ENCODE measurements around the gene B3GNT7. TPM values are rescaled to one million over a fixed set of nuclear protein-coding genes. Genes with fewer than 3 reads are reported as not detected.
"Not testable (repeated sequence)": the region's sequence is repeated elsewhere in the genome, so short reads cannot be mapped to it uniquely, and the experiment has no call there.

Gene B3GNT7
- total RNA-seq, 1 donor from 2014 or later = 0.26 TPM

DNA sequence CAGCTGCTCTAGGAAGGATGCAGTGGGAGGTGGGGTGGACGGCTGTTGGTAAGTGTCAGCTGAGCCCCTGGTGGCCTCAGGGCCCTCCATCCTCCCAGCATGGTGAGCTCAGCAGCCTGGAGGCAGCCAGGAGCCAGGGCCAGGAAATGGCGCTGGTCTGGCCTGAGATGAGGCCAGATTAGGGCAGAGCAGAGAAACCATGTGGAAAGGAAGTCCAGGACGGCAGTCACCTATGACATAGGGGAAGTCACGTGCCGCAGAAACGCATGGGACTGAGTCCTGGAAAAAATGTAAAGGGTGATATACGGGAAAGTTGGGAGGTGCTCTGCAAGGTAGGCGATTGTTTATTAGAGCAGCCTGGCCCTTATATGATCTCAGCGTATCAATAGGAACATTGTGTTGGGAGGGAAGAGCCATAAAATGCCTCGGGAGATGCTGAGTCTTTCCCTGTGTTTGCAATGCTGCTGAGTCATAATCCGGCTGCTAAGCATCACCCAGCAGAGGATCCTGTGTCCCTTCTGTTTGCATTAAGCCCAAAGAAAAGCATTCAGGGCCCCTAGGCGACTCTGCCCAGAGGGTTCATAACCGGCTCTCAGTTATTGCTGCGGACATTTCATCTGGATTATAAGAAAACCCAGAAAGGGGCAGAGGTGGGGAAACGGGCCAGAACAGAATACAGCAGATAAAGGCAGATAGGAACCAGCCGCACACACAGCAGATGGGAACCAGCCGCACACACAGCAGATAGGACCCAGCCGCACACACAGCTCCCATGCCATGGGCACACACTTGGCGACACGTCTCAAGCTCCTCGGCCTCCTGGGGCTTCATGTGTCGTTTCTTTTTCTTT, 30.3 kb upstream of the B3GNT7 start:
- peak; percentile 56 for DNase-seq (ENCODE audit: low read depth, low spot score)

DNA sequence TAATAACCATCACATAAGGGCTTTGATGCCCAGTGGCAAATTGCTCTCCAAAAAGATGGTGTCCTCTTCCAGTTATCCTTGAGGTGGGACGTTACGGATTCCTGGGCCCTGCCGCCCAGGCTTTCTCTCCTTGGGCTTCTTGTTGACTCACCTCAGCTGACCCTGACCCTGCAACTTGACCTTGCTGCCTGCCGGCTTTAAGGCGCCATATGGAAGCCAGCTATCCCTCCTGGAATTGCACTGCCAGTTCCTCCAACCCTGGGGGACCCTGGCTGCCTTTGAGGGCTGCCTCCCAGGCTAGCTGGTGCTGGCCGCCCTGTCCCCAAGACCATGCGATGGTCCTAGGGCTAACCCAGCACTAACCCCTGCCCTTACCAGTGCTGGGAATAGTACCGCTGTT, 28.3 kb upstream of the B3GNT7 start:
- DNase-seq (ENCODE audit: low read depth, low spot score) = no peak

DNA sequence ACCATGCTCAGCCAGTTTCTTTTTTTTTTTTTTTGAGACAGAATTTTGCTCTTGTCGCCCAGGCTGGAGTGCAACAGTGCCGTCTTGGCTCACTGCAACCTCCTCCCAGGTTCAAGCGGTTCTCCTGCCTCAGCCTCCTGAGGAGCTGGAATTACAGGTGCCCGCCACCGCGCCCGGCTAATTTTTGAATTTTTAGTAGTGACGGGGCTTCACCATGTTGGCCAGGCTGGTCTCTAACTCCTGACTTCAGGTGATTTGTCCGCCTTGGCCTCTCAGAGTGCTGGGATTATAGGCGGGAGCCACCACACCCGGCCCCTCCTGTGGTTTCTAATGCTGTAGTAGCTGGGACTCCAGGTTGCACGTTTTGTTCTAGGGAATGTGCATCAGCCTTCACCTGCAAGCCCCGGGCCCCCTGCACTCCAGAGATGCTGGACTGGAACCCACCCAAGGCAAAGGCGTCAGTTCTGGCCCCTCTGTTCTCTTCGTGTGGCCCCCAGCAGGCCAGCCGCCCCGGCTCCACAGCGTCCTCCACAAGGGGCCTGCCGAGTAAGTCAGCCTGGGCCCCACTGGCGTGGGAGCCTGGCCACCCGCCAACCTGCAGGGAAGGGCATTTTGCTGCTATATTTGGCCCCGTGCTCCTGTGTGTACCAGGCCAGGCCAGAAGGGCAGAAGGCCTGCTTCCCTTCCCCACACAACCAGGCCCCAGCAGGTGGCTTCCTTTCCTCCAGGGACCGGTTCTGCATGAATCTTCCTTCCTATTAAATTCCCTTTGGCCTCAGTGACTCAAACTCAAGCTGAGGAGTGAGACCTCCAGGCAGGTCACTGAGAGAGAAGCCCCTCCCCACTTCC, 25.7 kb upstream of the B3GNT7 start:
- no peak for DNase-seq (ENCODE audit: low read depth, low spot score)

DNA sequence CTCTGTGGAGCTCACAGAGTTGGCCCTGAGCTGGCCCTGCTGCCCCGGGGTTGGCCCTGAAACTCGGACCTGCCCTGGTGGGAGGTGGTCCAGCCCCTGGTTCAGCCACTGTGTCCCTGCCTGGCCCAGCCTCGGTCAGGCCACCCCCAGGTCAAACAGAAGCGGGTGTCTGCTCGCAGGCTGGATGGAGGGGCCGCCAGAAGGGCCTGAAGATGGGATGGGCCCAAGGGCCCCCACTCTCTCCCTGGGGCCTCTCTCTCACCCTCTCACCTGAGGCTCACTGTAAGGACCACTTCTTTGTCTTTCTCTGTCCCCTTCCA, 25.1 kb upstream of the B3GNT7 start:
- no peak for DNase-seq (ENCODE audit: low read depth, low spot score)

DNA sequence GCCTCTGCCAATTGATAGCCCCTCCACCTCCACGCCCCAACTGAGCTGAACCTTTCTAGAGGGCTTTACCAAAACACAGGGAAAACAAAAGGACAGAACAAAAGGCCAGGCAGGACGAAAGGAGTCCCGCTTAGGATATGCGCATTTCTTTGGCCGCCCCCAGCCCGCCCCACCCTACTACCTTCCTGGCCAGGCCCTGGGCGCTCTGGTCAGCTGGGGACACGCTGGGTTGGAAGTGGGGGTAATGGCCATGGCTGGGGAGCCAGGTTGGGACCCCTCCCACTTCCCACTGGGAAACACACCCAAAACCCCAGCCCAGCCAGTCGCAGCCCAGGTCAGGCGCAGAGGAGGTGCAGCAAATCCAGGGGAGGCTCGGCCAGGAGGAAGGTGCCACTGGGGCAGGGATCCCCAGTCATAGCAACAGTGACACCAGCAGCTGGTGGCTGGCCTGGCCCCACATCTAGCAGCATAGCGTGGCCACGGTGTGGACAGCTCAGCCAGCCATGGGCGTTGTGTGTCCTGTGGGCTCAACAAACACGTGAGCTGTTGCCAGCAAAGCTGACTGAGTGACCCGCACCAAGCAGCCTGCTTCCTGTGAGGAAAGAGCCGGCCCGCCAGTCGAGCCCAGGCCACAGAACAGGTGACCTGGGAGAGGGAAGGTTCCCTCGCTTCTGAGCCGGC, 24.6 kb upstream of the B3GNT7 start:
- DNase-seq (ENCODE audit: low read depth, low spot score) = no peak

DNA sequence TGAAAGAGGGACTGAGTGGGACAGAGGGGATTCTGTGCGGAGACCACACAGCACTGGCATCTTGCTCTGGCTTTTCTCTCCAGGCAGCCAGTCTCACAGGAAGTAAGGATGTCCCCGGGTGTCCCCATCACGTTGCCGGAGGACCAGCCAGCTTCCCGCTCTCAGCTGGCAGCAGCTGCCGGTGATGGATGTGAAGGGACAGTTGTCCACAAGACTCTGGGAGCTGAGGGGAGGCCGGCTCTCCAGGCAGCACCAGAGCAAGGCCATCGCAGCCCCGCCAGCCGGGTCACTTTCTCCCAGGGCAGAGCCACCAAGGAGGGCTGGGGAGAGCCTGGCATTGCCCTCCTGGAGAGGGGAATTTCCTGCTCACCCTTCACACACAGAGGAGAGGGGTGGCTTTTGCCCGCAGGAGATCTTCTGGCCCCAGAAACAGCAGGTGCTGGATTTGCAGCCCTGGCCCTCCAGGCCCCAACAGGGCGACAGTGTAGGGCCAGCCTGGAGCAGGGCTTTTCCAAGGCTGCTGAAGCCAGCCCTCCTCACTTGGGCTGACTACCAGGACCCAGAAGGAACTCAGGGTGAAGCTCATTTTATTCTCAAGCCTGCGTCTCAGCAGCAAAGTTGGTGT, 24.0 kb upstream of the B3GNT7 start:
- DNase-seq (ENCODE audit: low read depth, low spot score) = no peak

DNA sequence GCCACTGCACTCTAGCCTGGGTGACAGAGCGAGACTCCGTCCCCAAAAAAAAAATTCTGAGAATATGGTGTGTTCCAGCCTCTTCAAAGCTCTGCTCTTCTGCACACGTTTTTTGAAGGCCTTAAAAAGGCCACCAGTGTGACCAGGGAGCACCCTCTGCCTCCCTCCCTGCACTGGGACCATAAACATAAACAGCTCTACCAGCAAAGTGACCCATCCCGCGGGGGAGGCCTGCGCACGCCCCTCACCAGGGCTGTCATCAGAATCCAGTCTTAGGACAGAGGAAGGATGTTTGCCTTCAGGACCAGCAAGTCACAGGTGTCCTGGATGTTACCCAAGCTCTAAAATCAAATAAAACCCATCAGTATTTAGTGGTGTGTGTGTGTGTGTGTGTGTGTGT, 23.2 kb upstream of the B3GNT7 start:
- no peak for DNase-seq (ENCODE audit: low read depth, low spot score)

DNA sequence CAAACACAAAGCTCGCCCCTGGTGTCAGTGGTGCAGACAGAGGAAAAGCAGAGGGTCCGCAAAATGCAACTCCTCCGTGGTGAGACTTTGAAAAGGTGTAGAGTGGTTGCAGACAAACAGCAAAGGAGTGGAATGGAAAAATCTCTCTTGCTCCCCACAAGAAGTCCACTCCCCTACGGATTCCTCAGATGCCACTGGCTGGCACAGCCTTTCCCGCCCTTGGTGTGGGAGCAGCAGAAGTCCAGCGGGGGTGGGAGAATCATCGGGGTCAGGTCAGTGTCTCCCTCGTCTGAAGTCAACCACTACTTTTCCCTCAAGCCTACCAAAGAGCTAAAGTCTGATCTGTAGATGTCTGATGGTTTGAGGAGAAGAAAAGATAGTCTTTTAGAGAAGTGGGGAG, 22.3 kb upstream of the B3GNT7 start:
- no peak for DNase-seq (ENCODE audit: low read depth, low spot score)

DNA sequence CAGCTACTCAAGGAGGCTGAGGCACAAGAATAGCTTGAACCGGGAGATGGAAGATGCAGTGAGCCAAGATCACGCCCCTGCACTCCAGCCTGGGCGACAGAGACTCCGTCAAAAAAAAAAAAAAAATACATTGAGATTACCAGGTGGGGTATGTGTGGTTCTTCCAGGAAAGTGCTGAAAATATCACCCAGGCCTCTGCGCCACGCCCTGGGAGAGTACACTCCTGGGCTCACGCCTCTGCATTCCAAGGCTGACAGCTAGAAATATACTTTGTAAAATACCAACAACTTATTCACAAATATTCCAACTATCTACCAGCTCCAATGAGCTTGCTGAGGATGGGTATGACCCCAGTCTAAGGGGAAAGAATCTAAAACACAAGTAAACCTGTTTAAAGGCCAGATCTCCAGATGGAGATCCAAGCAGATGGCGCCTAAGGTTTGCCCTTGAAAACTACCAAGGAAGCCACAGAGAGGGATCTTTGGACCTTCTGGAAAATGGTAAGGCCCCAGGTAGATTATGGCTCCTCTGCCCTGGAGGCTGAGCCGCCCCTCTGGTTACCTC, 21.6 kb upstream of the B3GNT7 start:
- no peak for DNase-seq (ENCODE audit: low read depth, low spot score)

DNA sequence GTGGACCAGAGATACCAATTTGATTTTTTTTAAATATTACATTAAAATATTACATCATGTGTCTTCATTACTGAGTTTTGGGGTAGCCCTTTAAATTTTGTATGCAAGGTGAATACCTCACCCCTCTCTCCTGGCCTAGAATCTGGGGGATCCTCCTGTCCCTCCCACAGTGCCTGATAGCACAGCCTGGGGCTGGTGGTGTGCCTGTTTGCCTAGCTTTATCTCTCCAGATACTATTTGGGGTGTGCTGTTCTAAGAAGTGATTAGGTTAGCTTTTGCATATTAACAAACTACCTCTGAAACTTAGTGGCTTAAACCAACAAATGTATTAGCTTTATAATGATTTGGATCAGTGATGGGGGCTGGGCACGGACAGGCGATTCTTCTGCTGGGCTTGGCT, 20.7 kb upstream of the B3GNT7 start:
- no peak for DNase-seq (ENCODE audit: low read depth, low spot score)

DNA sequence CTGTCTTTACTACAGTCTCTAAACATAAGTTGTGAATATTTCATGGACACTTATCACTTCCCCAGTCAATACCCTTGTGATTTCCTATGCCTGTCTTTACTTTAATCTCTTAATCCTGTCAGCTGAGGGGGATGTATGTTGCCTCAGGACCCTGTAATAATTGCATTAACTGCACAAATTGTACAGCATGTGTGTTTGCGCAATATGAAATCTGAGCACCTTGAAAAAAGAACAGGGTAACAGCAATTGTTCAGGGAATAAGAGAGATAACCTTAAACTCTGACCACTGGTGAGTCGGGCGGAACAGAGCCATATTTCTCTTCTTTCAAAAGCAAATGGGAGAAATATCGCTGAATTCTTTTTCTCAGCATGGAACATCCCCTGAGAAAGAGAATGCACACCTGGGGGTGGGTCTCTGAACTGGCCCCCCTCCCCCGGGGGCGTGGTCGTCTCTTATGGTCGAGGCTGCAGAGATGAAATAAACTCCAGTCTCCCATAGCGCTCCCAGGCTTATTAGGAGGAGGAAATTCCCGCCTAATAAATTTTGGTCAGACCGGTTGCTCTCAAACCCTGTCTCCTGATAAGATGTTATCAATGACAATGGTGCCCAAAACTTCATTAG, 19.4 kb upstream of the B3GNT7 start:
- not testable (repeated sequence) for DNase-seq (ENCODE audit: low read depth, low spot score)

DNA sequence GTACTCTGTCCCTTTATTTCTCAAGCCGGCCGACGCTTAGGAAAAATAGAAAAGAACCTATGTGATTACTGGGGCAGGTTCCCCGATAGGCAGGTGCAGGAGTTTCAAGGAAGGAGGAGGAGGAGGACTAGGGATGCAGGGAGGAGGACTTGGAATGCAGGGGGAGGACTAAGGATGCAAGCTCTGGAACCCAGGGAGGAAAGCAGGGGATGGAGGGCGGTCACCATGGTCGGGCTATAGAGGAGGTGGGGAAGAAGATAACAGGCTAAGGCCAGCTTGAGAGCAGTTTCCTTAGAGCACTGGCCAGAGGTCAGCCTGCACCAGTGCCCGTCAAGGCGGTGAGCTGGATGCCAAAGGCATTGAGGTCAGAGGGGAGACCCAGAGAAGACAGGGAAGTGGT, 18.7 kb upstream of the B3GNT7 start:
- no peak for DNase-seq (ENCODE audit: low read depth, low spot score)

DNA sequence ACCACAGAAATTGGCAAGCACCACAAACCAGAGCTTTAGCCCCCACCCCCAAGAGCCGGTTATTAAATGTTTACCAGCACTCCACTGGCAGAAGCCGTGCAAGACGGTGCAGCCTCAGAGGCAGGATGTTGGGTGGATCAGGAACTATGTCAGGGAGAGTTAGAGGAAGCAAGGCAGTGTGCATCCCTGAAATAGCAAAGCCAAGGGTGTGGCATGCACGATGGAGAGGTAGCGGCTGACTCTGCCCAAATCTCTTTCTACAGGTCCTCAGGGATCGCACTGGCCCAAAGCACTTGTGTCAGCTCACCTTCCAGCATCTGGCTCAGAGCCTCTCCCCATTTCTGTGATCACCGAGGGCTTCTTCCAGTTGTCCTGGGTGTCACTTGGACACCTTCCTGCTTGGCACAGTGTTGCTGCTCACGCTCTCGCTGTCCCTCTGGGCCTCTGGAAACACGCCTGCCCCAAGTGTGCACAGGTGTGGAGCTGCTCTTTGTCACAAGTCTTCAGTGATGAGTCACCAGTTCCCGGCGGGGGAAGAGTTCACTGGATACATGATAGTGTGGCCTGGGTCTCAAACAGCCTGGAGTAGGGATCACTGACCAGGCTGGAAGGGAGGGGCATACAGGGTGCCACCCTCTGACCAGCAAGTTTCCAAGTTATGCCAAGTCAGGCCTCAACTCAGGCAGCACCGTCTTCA, 17.3 kb upstream of the B3GNT7 start:
- no peak for DNase-seq (ENCODE audit: low read depth, low spot score)

DNA sequence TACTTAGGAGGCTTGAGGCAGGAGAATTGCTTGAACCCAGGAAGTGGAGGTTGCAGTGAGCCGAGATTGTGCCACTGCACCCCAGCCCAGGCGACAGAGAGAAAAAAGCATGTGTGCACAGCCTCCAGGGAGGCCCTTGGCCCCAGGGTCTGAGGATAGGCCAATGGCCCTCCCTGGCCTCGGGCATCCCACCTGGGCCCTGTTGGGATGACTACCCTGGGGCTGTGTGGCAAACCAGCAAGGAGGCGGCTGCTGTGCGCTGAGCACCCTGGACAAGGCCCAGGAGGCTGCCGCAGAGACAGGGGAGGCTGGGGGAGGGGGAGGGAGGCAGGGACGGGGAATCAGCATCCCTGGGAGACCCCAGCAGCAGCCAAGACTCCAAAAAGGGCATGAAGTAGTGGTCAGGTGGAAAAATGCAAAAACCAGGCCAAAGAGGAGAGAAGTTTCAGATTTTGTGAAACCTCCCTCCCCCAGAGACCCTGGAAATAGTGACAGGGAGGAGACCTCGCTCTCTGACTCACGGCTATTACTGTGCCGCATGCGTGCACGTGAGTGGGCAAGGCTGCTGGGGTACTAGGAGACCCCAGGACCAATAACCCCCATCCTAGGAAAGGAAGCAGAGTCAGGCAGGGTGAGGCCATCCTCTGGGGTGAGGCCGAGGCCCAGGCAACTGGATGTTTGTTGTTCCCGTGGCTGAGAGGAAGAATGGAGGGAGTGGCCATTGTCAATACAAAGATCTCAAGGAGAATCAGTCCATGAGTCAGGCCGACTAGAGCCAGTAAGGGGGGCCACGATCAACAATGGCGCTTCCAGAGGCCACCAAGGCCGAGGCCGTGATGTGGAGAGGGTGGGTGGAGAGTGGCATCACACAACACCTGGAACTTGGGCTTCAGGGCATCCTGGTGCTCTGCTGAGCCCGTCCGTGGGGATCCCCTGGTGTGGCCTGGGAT, 16.0 kb upstream of the B3GNT7 start:
- no peak for DNase-seq (ENCODE audit: low read depth, low spot score)

DNA sequence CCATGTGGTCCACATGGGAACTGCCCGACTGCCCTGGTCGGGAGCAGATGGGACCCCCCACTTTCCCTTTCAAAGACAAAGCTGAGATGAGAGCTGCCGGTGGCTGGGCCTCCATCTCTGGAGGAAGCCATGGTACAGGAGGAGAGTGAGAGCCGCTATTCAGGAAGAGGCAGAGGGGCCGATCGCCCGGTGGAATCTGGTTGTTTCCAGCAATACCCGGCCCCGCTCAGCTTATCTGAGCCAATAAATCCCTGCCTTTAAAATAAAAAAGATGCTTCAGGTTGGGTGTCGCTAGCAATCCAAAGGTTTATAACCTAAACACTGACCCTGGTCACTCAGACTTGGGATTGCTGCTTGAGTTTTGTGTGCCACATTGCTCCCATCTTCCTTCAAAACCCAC, 15.2 kb upstream of the B3GNT7 start:
- no peak for DNase-seq (ENCODE audit: low read depth, low spot score)

DNA sequence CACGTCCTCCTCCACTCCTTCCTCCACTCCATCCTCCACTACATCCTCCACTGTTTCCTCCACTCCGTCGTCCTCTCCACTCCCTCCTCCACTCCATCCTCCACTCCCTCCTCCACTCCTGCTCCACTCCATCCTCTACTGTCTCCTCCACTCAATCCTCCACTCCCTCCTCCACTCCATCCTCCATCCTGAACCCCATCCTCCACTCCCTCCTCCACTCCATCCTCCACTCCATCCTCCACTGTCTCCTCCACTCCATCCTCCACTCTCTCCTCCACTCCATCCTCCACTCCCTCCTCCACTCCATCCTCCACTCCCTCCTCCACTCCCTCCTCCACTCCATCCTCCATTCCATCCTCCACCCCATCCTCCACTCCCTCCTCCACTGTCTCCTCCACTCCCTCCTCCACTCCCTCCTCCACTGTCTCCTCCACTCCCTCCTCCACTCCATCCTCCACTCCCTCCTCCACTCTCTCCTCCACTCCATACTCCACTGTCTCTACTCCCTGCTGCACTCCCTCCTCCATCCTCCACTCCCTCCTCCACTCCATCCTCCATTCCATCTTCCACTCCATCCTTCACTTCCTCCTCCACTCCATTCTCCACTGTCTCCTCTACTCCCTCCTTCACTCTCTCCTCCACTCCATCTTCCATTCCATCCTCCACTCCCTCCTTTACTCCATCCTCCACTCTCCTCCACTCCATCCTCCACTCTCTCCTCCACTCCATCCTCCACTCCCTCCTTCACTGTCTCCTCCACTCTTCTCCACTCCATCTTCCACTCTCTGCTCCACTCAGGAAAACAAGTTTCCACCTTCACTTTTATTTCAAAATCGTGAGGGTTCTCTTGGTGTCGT, 14.3 kb upstream of the B3GNT7 start:
- DNase-seq (ENCODE audit: low read depth, low spot score) = no peak

DNA sequence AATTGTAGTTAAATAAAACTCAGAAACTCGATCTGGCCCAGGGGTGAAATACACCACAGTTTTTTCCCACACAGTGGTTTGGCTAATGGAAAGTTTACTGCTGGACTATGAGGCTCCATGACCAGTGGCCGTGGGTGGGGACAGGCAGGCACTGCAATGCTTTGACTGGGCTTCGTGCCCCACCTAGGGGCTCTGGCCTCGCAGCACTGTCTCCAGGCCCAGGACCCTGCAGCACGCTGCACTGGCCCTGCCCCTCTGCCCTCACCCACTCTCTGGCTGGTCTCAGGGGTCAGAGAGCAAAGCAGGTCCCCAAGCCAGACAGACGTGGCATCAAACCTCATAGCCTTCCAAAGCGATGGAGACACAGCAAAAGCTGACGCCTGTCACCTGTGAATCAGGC, 13.4 kb upstream of the B3GNT7 start:
- DNase-seq (ENCODE audit: low read depth, low spot score) = no peak

DNA sequence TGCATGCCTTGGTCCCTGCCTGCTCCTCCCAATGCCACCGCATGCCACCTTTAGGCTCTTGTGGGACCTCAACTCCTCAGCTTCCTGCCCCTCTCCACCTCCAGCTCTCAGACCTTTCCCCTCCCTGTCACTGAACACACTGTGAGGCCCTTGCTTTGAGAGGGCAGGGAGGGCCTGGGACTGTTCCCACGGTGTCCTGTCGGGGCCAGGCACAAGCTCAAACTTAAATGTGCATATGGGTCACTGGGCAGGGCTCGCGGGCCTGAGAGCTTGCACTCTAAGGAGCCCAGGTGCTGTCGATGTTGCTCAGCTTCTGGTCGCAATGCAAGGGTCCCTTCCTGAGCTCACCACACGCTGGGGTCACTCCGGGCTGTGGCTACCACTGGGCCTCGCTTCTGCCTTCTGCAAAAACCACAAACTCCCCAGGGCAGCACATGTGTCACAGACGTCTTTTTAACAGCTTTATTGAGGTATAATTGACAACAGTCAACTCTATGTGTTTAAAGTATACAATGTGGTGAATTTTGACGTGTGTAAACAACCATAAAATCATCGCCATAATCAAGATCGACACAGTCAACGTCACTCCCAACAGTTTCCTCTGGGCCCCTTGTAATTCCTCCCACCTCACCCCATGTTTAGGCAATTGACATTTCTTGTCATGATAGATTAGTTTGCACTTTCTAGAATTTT, 11.9 kb upstream of the B3GNT7 start:
- no peak for DNase-seq (ENCODE audit: low read depth, low spot score)

Data from pulmonary artery endothelial cell (primary cell).